Nephron (organoid): ENCODE data around the gene GJB5.

Experiments used
- H3K27ac Mint-ChIP-seq, 3 experiments: 2 replicates each; pipeline ENCODE4 v1.8.0; 2020; ENCODE audit warnings: mixed read lengths in 3 of 3, mild to moderate bottlenecking in 2 of 3, moderate library complexity in 1 of 3
- H3K27me3 Mint-ChIP-seq: 2 replicates; pipeline ENCODE4 v1.8.0; 2021; ENCODE audit warnings: low read depth, mild to moderate bottlenecking, moderate library complexity, mixed read lengths
- H3K36me3 Mint-ChIP-seq: 2 replicates; pipeline ENCODE4 v1.8.0; 2020; ENCODE audit warnings: low read depth, mixed read lengths
- H3K4me1 Mint-ChIP-seq: 2 replicates; pipeline ENCODE4 v1.8.0; 2020; ENCODE audit warnings: mixed read lengths
- H3K4me3 Mint-ChIP-seq, 3 experiments: 2 replicates each; pipeline ENCODE4 v1.8.0; 2020; ENCODE audit warnings: mild to moderate bottlenecking in 3 of 3, mixed read lengths in 3 of 3, moderate library complexity in 2 of 3
- H3K9me3 Mint-ChIP-seq: 2 replicates; pipeline ENCODE4 v1.8.0; 2020; ENCODE audit warnings: mixed read lengths
- CTCF ChIP-seq, 3 experiments: fragments of 200-600 bp; sonication (generic); IDR thresholded peaks; one replicate each; pipeline ENCODE4 v1.5.0; 2021; ENCODE audit warnings: antibody characterized with exemption in 3 of 3; ENCODE audit not compliant: unreplicated experiment in 3 of 3

The GJB5 gene

GRCh38 chr1:34779005-34779404, 24.2 kb downstream of the GJB5 start:
- no peak for TF ChIP-seq CTCF (IDR thresholded peaks at IDR 0.05; ENCODE audit: unreplicated experiment in 3 of 3)
- H3K27ac Mint-ChIP-seq = no peak overlapping the region
- H3K27me3 Mint-ChIP-seq = peaks cover 71% of the 10 kb centered on the region
- no peaks in the 10 kb centered on the region for H3K9me3 Mint-ChIP-seq
- H3K4me3 Mint-ChIP-seq = no peak overlapping the region
- H3K4me1 Mint-ChIP-seq = no peaks in the 10 kb centered on the region
- H3K36me3 Mint-ChIP-seq = no peaks in the 10 kb centered on the region

GRCh38 chr1:34779526-34779925, 24.7 kb downstream of the GJB5 start:
- Mint-ChIP-seq H3K27me3 (peaks cover 72% of the 10 kb centered on the region), H3K36me3 (no peaks in the 10 kb centered on the region), H3K27ac (no peak overlapping the region), H3K4me3 (no peak overlapping the region), H3K9me3 (no peaks in the 10 kb centered on the region), H3K4me1 (no peaks in the 10 kb centered on the region)
- TF ChIP-seq CTCF (IDR thresholded peaks at IDR 0.05; ENCODE audit: unreplicated experiment in 3 of 3) = no peak

- Mint-ChIP-seq H3K27me3 (peaks cover 75% of the 10 kb centered on the region), H3K4me3 (no peak overlapping the region), H3K27ac (no peak overlapping the region), H3K4me1 (no peaks in the 10 kb centered on the region), H3K36me3 (no peaks in the 10 kb centered on the region), H3K9me3 (no peaks in the 10 kb centered on the region)
- no peak for TF ChIP-seq CTCF (IDR thresholded peaks at IDR 0.05; ENCODE audit: unreplicated experiment in 3 of 3)
Measured at GRCh38 chr1:34779962-34780361, 25.1 kb downstream of the GJB5 start.

GRCh38 chr1:34780528-34780927, 25.7 kb downstream of the GJB5 start:
- Mint-ChIP-seq H3K4me1 (no peaks in the 10 kb centered on the region), H3K4me3 (peak overlapping the region in 1 of 3 experiments; percentile 16), H3K27me3 (peaks cover 80% of the 10 kb centered on the region), H3K9me3 (no peaks in the 10 kb centered on the region), H3K27ac (no peak overlapping the region), H3K36me3 (no peaks in the 10 kb centered on the region)
- no peak for TF ChIP-seq CTCF (IDR thresholded peaks at IDR 0.05; ENCODE audit: unreplicated experiment in 3 of 3)

- no peak for TF ChIP-seq CTCF (IDR thresholded peaks at IDR 0.05; ENCODE audit: unreplicated experiment in 3 of 3)
- no peak within 1 kb of the TSS for H3K27ac Mint-ChIP-seq
- peaks cover 85% of the 10 kb centered on the region for H3K27me3 Mint-ChIP-seq
- H3K4me3 Mint-ChIP-seq = peak within 1 kb of the TSS in 1 of 3 experiments; percentile 16
- no peaks in the 10 kb centered on the region for H3K4me1 Mint-ChIP-seq
- no peaks in the 10 kb centered on the region for H3K9me3 Mint-ChIP-seq
- no peaks in the 10 kb centered on the region for H3K36me3 Mint-ChIP-seq
Measured at GRCh38 chr1:34781071-34781843, 26.4 kb downstream of the GJB5 start, which contains the start of gene GJB3. Gene GJB3, plus strand, starts transcription at chr1:34781214. Its CDS starts 3,549 bp downstream, at chr1:34784763.

- Mint-ChIP-seq H3K36me3 (no peaks in the 10 kb centered on the region), H3K27me3 (peaks cover 92% of the 10 kb centered on the region), H3K9me3 (no peaks in the 10 kb centered on the region), H3K4me3 (no peak overlapping the region), H3K27ac (no peak overlapping the region), H3K4me1 (peaks cover 5% of the 10 kb centered on the region)
- TF ChIP-seq CTCF (IDR thresholded peaks at IDR 0.05; ENCODE audit: unreplicated experiment in 3 of 3) = no peak
Measured at GRCh38 chr1:34781844-34782391, 27.1 kb downstream of the GJB5 start.
